ENCODE data around the gene XCL2.
A peak's percentile ranks its signal among the peaks of the same experiment; 100 is the strongest.
"Not testable (repeated sequence)": the region's sequence is repeated elsewhere in the genome, so short reads cannot be mapped to it uniquely, and the experiment has no call there.

XCL2 gene

GRCh38 chr1:168543840-168544498 lies at the start of gene XCL2:
XCL2 (minus strand) TSS chr1:168543997; CDS start chr1:168543964, 33 bp downstream.
- H3K4me3 ChIP-seq (ENCODE audit: control insufficient read depth, low read depth, low read length); DNase-seq (ENCODE audit: low read depth): not testable (repeated sequence)

DNA sequence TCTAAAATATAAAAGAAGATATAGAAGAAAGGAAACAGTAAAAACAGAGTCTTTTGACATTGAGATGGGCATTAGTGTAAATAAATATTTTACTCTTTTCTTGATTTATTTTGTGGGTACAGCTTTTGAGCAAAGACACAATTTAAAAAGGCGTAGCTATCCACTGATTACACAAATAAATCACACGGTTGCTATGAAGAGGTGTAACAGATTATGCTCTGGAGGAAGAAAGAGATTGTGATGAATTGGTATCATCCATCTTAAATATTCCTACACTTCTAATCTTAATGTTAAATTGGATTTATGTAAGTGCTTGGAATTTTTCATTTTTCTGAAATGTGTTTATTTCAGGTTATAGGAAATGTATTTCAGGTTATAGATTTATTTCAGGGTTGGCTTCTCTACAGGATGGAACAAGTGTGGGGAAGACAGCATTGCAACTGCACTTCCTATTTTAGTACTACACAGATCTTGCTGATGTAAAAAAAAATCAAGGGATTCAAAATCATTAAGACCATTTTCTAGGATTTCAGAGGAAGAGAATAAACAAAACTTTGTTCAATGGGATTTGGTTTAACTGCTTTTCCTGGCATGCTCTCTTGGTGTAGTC lies 47.9 kb upstream of the XCL2 start:
- no peak for DNase-seq (ENCODE audit: low read depth)
- no peak for TF ChIP-seq CTCF (conservative IDR thresholded peaks at IDR 0.05; ENCODE audit: control insufficient read depth, insufficient read depth, low read depth, low read length)
- no peak overlapping the region for H3K4me3 ChIP-seq (ENCODE audit: control insufficient read depth, low read depth, low read length)

DNA sequence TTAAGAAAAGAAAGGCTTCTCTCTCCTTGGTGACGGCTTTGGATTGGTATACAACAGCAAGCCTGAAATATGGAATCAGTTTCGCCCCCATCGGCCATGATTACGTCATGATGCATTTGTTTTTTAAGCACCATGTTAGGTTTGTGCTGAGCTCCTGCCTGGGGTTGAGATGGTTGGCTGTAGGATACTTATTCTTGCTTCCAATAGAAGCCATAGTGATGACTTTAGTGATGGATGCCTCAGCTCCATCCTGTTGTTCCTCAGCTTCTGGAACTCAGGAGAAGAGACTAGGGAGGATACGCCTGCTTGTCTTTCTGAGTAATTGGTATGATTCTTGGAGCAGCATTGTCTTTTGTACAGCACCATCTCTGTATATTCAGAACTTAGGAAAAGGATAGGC lies 47.3 kb upstream of the XCL2 start:
- DNase-seq (ENCODE audit: low read depth): no peak
- TF ChIP-seq CTCF (conservative IDR thresholded peaks at IDR 0.05; ENCODE audit: control insufficient read depth, insufficient read depth, low read depth, low read length): no peak

GRCh38 chr1:168589167-168589566 lies 45.4 kb upstream of the XCL2 start:
- DNase-seq (ENCODE audit: low read depth): no peak
- H3K4me3 ChIP-seq (ENCODE audit: control insufficient read depth, low read depth, low read length): no peak overlapping the region
- no peak for TF ChIP-seq CTCF (conservative IDR thresholded peaks at IDR 0.05; ENCODE audit: control insufficient read depth, insufficient read depth, low read depth, low read length)

More for the DNA sequence above, 47.3 kb upstream of the XCL2 start:
- no peak overlapping the region for H3K4me3 ChIP-seq (ENCODE audit: control insufficient read depth, low read depth, low read length)

GRCh38 chr1:168585937-168586336 lies 42.1 kb upstream of the XCL2 start:
- no peak for TF ChIP-seq CTCF (conservative IDR thresholded peaks at IDR 0.05; ENCODE audit: control insufficient read depth, insufficient read depth, low read depth, low read length)
- DNase-seq (ENCODE audit: low read depth): no peak
- no peak overlapping the region for H3K4me3 ChIP-seq (ENCODE audit: control insufficient read depth, low read depth, low read length)

DNA sequence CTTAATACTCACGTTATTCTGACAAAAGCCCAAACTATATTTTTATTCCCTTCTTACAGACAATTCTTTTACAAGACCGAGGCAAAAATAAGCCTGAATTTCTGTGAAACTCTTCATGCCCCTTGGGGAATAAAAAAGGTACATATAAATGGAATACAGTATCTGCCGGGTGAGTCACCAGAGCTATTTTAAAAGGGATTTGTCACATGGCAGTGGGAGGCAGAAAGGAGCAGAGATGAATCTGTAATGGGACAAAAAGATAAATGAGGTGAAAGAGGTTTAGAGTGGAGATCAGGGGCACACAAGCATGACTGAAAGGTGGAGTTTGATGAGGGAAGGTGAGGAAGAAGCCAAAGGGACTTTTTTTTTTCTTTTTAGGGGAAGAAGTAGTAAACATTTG lies 41.4 kb upstream of the XCL2 start:
- TF ChIP-seq CTCF (conservative IDR thresholded peaks at IDR 0.05; ENCODE audit: control insufficient read depth, insufficient read depth, low read depth, low read length): no peak
- H3K4me3 ChIP-seq (ENCODE audit: control insufficient read depth, low read depth, low read length): no peak overlapping the region
- peak; percentile 83 for DNase-seq (ENCODE audit: low read depth)

DNA sequence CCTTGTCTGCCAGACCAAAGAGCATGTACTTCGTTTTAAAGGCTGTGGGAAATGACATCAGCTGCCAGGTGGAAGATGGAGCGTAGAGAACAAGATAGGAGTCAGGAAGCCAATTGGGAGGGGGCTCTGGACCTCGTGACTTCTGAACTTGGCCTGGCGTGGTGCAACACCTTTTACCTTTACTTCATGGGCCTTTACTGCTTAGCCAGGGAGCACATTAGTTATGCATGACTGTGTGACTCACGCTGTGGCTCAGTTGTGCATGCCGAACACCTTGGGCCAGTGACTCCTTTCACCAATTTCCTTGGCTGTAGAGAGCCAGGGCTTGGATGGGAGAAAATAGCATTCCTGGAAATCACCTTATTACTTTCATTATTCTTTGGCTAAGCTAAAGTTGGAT lies 39.8 kb upstream of the XCL2 start:
- no peak for TF ChIP-seq CTCF (conservative IDR thresholded peaks at IDR 0.05; ENCODE audit: control insufficient read depth, insufficient read depth, low read depth, low read length)
- H3K4me3 ChIP-seq (ENCODE audit: control insufficient read depth, low read depth, low read length): no peak overlapping the region
- no peak for DNase-seq (ENCODE audit: low read depth)
